Mesenchymal stem cell (in vitro differentiated cells and primary cell): ENCODE results near the gene HAGHL.

Experiments
- DNase-seq: peaks from one replicate; pipeline ENCODE4 v3.0.0-alpha.2; 2013
- H2AFZ ChIP-seq: one replicate; pipeline ENCODE4 v1.6.1; 2013; ENCODE audit warnings: low read depth, mild to moderate bottlenecking, control low read depth, inconsistent platforms, low read length, moderate library complexity
- H2AK5ac ChIP-seq: 2 replicates; pipeline ENCODE4 v1.6.1; 2013; ENCODE audit warnings: low read length, moderate library complexity, mild to moderate bottlenecking, inconsistent platforms; ENCODE audit not compliant: severe bottlenecking
- H2BK120ac ChIP-seq: one replicate; pipeline ENCODE4 v1.6.1; 2013; ENCODE audit warnings: low read depth, mild to moderate bottlenecking, inconsistent platforms, low read length, moderate library complexity
- H2BK12ac ChIP-seq, 2 experiments: one replicate each; pipeline ENCODE4 v1.6.1; 2013; ENCODE audit warnings: inconsistent platforms in 2 of 2, low read length in 2 of 2, mild to moderate bottlenecking in 2 of 2, moderate library complexity in 2 of 2, control low read depth in 1 of 2
- H2BK15ac ChIP-seq: one replicate; pipeline ENCODE4 v1.6.1; 2013; ENCODE audit warnings: mild to moderate bottlenecking, low read depth, inconsistent platforms; ENCODE audit not compliant: poor library complexity, severe bottlenecking
- H2BK5ac ChIP-seq: 2 replicates; pipeline ENCODE4 v1.6.1; 2013; ENCODE audit warnings: low read depth, mild to moderate bottlenecking, low read length, control low read depth, inconsistent platforms; ENCODE audit not compliant: poor library complexity, severe bottlenecking
- H3K14ac ChIP-seq, 2 experiments: one replicate each; pipeline ENCODE4 v1.6.1; 2013; ENCODE audit warnings: inconsistent platforms in 2 of 2, low read length in 2 of 2, control low read depth in 1 of 2, mild to moderate bottlenecking in 1 of 2, moderate library complexity in 1 of 2
- H3K18ac ChIP-seq, 2 experiments: one replicate each; pipeline ENCODE4 v1.6.1; 2013; ENCODE audit warnings: inconsistent platforms in 2 of 2, low read length in 2 of 2, control low read depth in 1 of 2, low read depth in 1 of 2, mild to moderate bottlenecking in 1 of 2
- H3K23ac ChIP-seq, 2 experiments: one replicate each; pipeline ENCODE4 v1.6.1; 2013; ENCODE audit warnings: inconsistent platforms in 2 of 2, low read length in 2 of 2, mild to moderate bottlenecking in 2 of 2, moderate library complexity in 2 of 2, control low read depth in 1 of 2
- H3K27ac ChIP-seq: 2 replicates; pipeline ENCODE4 v1.5.1; 2013; ENCODE audit warnings: mild to moderate bottlenecking, moderate library complexity, low read length, control low read depth, inconsistent platforms; ENCODE audit not compliant: poor library complexity, severe bottlenecking
- H3K27me3 ChIP-seq, 2 experiments: 2 replicates each; pipeline versions ENCODE4 v1.6.1 to v1.7.0; 2013; ENCODE audit warnings: low read length in 2 of 2, mild to moderate bottlenecking in 2 of 2, moderate library complexity in 2 of 2, control low read depth in 1 of 2, inconsistent platforms in 1 of 2; ENCODE audit not compliant: control insufficient read depth in 1 of 2, insufficient read depth in 1 of 2
- H3K36me3 ChIP-seq, 2 experiments: 2 replicates each; pipeline versions ENCODE4 v1.6.1 to v1.7.0; 2013; ENCODE audit warnings: low read length in 2 of 2, control low read depth in 1 of 2, inconsistent platforms in 1 of 2, low read depth in 1 of 2, mild to moderate bottlenecking in 1 of 2; ENCODE audit not compliant: insufficient read depth in 2 of 2, control insufficient read depth in 1 of 2
- H3K4ac ChIP-seq, 2 experiments: one replicate each; pipeline ENCODE4 v1.6.1; 2013; ENCODE audit warnings: inconsistent platforms in 2 of 2, low read length in 2 of 2, mild to moderate bottlenecking in 2 of 2, moderate library complexity in 2 of 2, control low read depth in 1 of 2, low read depth in 1 of 2
- H3K4me1 ChIP-seq: 2 replicates; pipeline ENCODE4 v1.6.1; 2013; ENCODE audit warnings: low read depth, low read length, control low read depth; ENCODE audit not compliant: control insufficient read depth, insufficient read depth
- H3K4me2 ChIP-seq: 2 replicates; pipeline ENCODE4 v1.6.1; 2013; ENCODE audit warnings: low read length, mild to moderate bottlenecking, inconsistent platforms; ENCODE audit not compliant: poor library complexity, severe bottlenecking
- H3K4me3 ChIP-seq, 2 experiments: 2 replicates each; pipeline versions ENCODE4 v1.5.1 to v1.7.0; 2013; ENCODE audit warnings: low read length in 2 of 2, mild to moderate bottlenecking in 2 of 2, control low read depth in 1 of 2, low read depth in 1 of 2; ENCODE audit not compliant: insufficient read depth in 1 of 2
- H3K79me1 ChIP-seq: replicated peaks from 2 replicates; pipeline ENCODE4 v1.6.1; 2013; ENCODE audit warnings: mild to moderate bottlenecking, control low read depth, low read length, inconsistent platforms; ENCODE audit not compliant: poor library complexity, severe bottlenecking
- H3K9ac ChIP-seq: 2 replicates; pipeline ENCODE4 v1.7.0; 2013; ENCODE audit warnings: mild to moderate bottlenecking, low read length, moderate library complexity
- H3K9me3 ChIP-seq: 2 replicates; pipeline ENCODE4 v1.7.0; 2013; ENCODE audit warnings: mild to moderate bottlenecking, low read length; ENCODE audit not compliant: control insufficient read depth
- H4K8ac ChIP-seq: one replicate; pipeline ENCODE4 v1.6.1; 2013; ENCODE audit warnings: inconsistent platforms, mild to moderate bottlenecking, low read length, moderate library complexity
- H4K91ac ChIP-seq: one replicate; pipeline ENCODE4 v1.6.1; 2013; ENCODE audit warnings: mild to moderate bottlenecking, low read length, inconsistent platforms
- WGBS: methylation state at CpG from one replicate; pipeline ENCODE4 v1.1.7; 2013; ENCODE audit warnings: mixed read lengths; 5-methylcytosine and 5-hydroxymethylcytosine counted together

The HAGHL gene

GRCh38 chr16:685967-686366, 40.9 kb upstream of the HAGHL start:
- 79% methylated on average over 10 of the region's 10 CpGs for WGBS
- no peak overlapping the region for H2BK120ac ChIP-seq

GRCh38 chr16:686459-687260, 40.2 kb upstream of the HAGHL start:
- Histone ChIP-seq H3K36me3 (peaks cover 42 to 67% of the 10 kb centered on the region in 2 experiments), H3K4ac (no peak overlapping the region), H4K91ac (peak overlapping the region; percentile 21), H2AK5ac (no peak overlapping the region), H2BK12ac (no peak overlapping the region), H2AFZ (no peak overlapping the region), H2BK5ac (no peak overlapping the region), H3K23ac (no peak overlapping the region), H3K4me3 (no peak overlapping the region), H3K9ac (no peak overlapping the region), H4K8ac (no peak overlapping the region), H2BK120ac (no peak overlapping the region), H3K18ac (no peak overlapping the region), H3K4me1 (peaks cover 60% of the 10 kb centered on the region), H3K27ac (no peak overlapping the region), H3K14ac (no peak overlapping the region), H3K27me3 (peaks cover 0 to 1% of the 10 kb centered on the region in 2 experiments), H3K4me2 (no peak overlapping the region), H3K79me1 (peaks cover 45% of the 10 kb centered on the region), H3K9me3 (no peaks in the 10 kb centered on the region), H2BK15ac (no peak overlapping the region)
- no peak for DNase-seq
- WGBS = 96% methylated on average over 51 of the region's 51 CpGs

More at GRCh38 chr16:685967-686366, 40.9 kb upstream of the HAGHL start:
- Histone ChIP-seq H3K9ac (no peak overlapping the region), H2AFZ (no peak overlapping the region), H3K79me1 (peaks cover 45% of the 10 kb centered on the region), H3K27me3 (no peaks in the 10 kb centered on the region), H3K14ac (no peak overlapping the region), H2BK5ac (no peak overlapping the region), H3K4me3 (no peak overlapping the region), H4K8ac (no peak overlapping the region), H3K27ac (no peak overlapping the region), H3K4ac (no peak overlapping the region), H3K23ac (no peak overlapping the region), H2BK15ac (peak overlapping the region; percentile 52), H3K18ac (no peak overlapping the region), H4K91ac (no peak overlapping the region), H3K4me1 (peaks cover 67% of the 10 kb centered on the region), H2AK5ac (no peak overlapping the region), H3K9me3 (no peaks in the 10 kb centered on the region), H3K4me2 (no peak overlapping the region), H2BK12ac (no peak overlapping the region), H3K36me3 (peaks cover 47 to 74% of the 10 kb centered on the region in 2 experiments)
- DNase-seq = peak; percentile 43

GRCh38 chr16:687499-687898, 39.4 kb upstream of the HAGHL start:
- no peak overlapping the region for H2AFZ ChIP-seq
- H4K8ac ChIP-seq = no peak overlapping the region
- no peak overlapping the region for H3K18ac ChIP-seq
- no peak for DNase-seq
- no peak overlapping the region for H3K14ac ChIP-seq
- peaks cover 8 to 9% of the 10 kb centered on the region in 2 experiments for H3K27me3 ChIP-seq
- H3K4ac ChIP-seq = no peak overlapping the region
- H3K9ac ChIP-seq = no peak overlapping the region
- H2BK120ac ChIP-seq = no peak overlapping the region
- no peak overlapping the region for H2BK12ac ChIP-seq
- no peak overlapping the region for H4K91ac ChIP-seq
- H3K4me2 ChIP-seq = no peak overlapping the region
- peaks cover 34 to 59% of the 10 kb centered on the region in 2 experiments for H3K36me3 ChIP-seq
- no peak overlapping the region for H2BK5ac ChIP-seq
- no peak overlapping the region for H3K27ac ChIP-seq
- no peak overlapping the region for H2AK5ac ChIP-seq
- H3K4me3 ChIP-seq = no peak overlapping the region
- peaks cover 51% of the 10 kb centered on the region for H3K4me1 ChIP-seq
- no peak overlapping the region for H3K23ac ChIP-seq
- H3K79me1 ChIP-seq = peaks cover 45% of the 10 kb centered on the region
- H2BK15ac ChIP-seq = no peak overlapping the region
- 95% methylated on average over 19 of the region's 19 CpGs for WGBS
- H3K9me3 ChIP-seq = no peaks in the 10 kb centered on the region

GRCh38 chr16:689175-689897, 37.6 kb upstream of the HAGHL start:
- peak overlapping the region; percentile 95 for H3K9ac ChIP-seq
- peaks cover 22 to 26% of the 10 kb centered on the region in 2 experiments for H3K27me3 ChIP-seq
- H3K18ac ChIP-seq = peak overlapping the region in 1 of 2 experiments; percentile 63
- peak overlapping the region; percentile 85 for H3K4me2 ChIP-seq
- H2BK5ac ChIP-seq = no peak overlapping the region
- no peak overlapping the region for H3K23ac ChIP-seq
- peak overlapping the region; percentile 78 to 96 for H3K4me3 ChIP-seq
- H3K79me1 ChIP-seq = peaks cover 39% of the 10 kb centered on the region
- peak overlapping the region; percentile 75 for H4K91ac ChIP-seq
- no peak overlapping the region for H2AK5ac ChIP-seq
- H3K4me1 ChIP-seq = peaks cover 43% of the 10 kb centered on the region
- no peaks in the 10 kb centered on the region for H3K9me3 ChIP-seq
- H3K14ac ChIP-seq = no peak overlapping the region
- no peak for DNase-seq
- H3K36me3 ChIP-seq = peaks cover 25 to 44% of the 10 kb centered on the region in 2 experiments
- peak overlapping the region; percentile 96 for H4K8ac ChIP-seq
- no peak overlapping the region for H2BK120ac ChIP-seq
- no peak overlapping the region for H3K27ac ChIP-seq
- peak overlapping the region; percentile 80 to 88 for H3K4ac ChIP-seq
- H2BK12ac ChIP-seq = no peak overlapping the region
- no peak overlapping the region for H2BK15ac ChIP-seq
- H2AFZ ChIP-seq = no peak overlapping the region
- WGBS = 91% methylated on average over 25 of the region's 26 CpGs
